ENCODE data around the gene STRN3. TPM values are rescaled to one million over a fixed set of nuclear protein-coding genes. Genes with fewer than 3 reads are reported as not detected.

Gene STRN3
- total and polyA plus RNA-seq, 10 of the 15 experiments (the other 5 are each of a cell fraction or from before 2014, with no cell fraction given) = 7.8 to 27.9 (median 14.1) TPM

GRCh38 chr14:31026450-31027235 lies 464 bp upstream of the STRN3 start (continued):
- TF ChIP-seq PRDM15 (CRISPR knock-in tag; IDR thresholded peaks at IDR 0.05) (no peak), CBFB (IDR thresholded peaks at IDR 0.05; ENCODE audit: low read depth) (peak; percentile 79; the same call in 1 of the 2 replicates), RBBP5 (conservative IDR thresholded peaks at IDR 0.05) (no peak), NRF1 (conservative IDR thresholded peaks at IDR 0.05; ENCODE audit: low read depth, low read length) (peak; percentile 76), POLR2A (IDR thresholded peaks at IDR 0.05; ENCODE audit: low read depth, low read length) (peak; percentile 63), TARDBP (IDR thresholded peaks at IDR 0.05; ENCODE audit: borderline replicate concordance) (no peak), TAF1 (IDR thresholded peaks at IDR 0.05; ENCODE audit: borderline replicate concordance, low read depth, low read length) (peak; percentile 20; the same call in 1 of the 2 replicates), TCF12 (IDR thresholded peaks at IDR 0.05; ENCODE audit: low read depth, low read length) (peak; percentile 77; the same call in 1 of the 2 replicates), SMAD5 (IDR thresholded peaks at IDR 0.05; ENCODE audit: low read depth) (peak; percentile 68; the same call in 1 of the 2 replicates), RB1 (IDR thresholded peaks at IDR 0.05; ENCODE audit: borderline replicate concordance) (no peak), BACH1 (IDR thresholded peaks at IDR 0.05; ENCODE audit: borderline replicate concordance) (no peak), SPI1 (IDR thresholded peaks at IDR 0.05; ENCODE audit: borderline replicate concordance, insufficient read depth, low read depth, low read length) (0 out of 2 replicates have a peak, but pooled peaks have one; percentile 0), ETV6 (conservative IDR thresholded peaks at IDR 0.05 in 1 of 2, IDR thresholded peaks at IDR 0.05 in 1 of 2; ENCODE audit: borderline replicate concordance in 1 of 2, low read depth in 1 of 2) (peak in 1 of 2 experiments; percentile 20; a peak in 1 of 4 replicates), NKRF (conservative IDR thresholded peaks at IDR 0.05) (peak; percentile 54), EED (IDR thresholded peaks at IDR 0.05; ENCODE audit: low read depth) (peak; percentile 71), SRF (IDR thresholded peaks at IDR 0.05; ENCODE audit: low read depth in 2 of 2, low read length in 2 of 2) (peak; percentile 48 to 83), FOXM1 (IDR thresholded peaks at IDR 0.05; ENCODE audit: low read depth, low read length) (no peak), ZNF687 (IDR thresholded peaks at IDR 0.05) (no peak; the same call in 1 of the 2 replicates), DPF2 (IDR thresholded peaks at IDR 0.05) (peak; percentile 22; the same call in 1 of the 2 replicates), TCF3 (IDR thresholded peaks at IDR 0.05; ENCODE audit: borderline replicate concordance, insufficient read depth, low read depth, low read length) (peak; percentile 71; the same call in 1 of the 2 replicates), ZZZ3 (IDR thresholded peaks at IDR 0.05; ENCODE audit: control insufficient read depth, insufficient read length, low read depth) (no peak)
